LNCaP clone FGC (cell line): Measurements from ENCODE around the gene RNF166.

Experiments
- DNase-seq: peaks from one replicate; pipeline ENCODE4 v3.0.0-alpha.2; 2011; ENCODE audit warnings: low read depth
- H3K4me3 ChIP-seq: 2 replicates; pipeline ENCODE4 v1.5.1; 2011; ENCODE audit warnings: mild to moderate bottlenecking, low read depth, low read length, control low read depth
- CTCF ChIP-seq: IDR thresholded peaks from 2 replicates; pipeline ENCODE4 v1.5.1; 2012; ENCODE audit warnings: mild to moderate bottlenecking; ENCODE audit not compliant: control insufficient read depth, insufficient read depth; ENCODE audit errors: extremely low read depth

Gene RNF166

DNA sequence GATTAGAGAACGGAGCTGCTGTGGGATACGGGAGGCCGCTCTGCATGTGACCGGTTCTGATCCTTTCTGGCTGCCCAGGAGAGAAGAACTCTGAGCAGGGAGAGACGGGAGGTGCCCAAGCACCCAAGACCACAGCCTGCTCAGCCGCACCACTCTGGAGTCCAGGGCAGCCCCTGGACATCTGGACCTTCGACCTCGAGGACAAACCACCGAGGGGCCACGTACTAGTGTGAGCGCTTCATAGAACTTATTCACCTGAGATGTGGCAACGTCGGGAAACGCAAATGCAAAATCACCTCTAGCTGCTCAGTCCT, 5.9 kb downstream of the RNF166 start:
- TF ChIP-seq CTCF: no peak
- DNase-seq: no peak
- no peak overlapping the region for H3K4me3 ChIP-seq

- TF ChIP-seq CTCF: no peak
- no peak overlapping the region for H3K4me3 ChIP-seq
- DNase-seq: no peak
Measured at GRCh38 chr16:88699180-88699579, 7.0 kb downstream of the RNF166 start.

DNA sequence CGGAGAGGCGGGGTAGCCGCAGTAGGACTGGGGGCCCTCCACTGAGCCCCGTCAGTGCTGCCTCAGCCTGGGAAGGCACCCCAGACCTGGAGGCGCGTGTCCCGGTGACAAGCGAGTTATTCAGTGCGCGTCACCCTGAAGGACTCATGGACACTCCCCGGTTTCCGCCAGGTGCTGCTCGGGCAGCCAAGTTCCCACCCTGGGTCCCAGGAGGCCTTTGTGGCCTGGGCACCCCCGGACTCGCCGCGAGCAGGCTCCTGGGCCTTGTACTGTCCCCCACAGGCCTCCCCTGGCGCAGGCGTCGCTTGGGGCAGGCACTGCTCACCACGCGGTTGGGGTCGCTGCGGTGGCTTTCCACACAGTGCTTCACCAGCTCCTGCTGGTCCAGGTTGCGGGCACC, 7.6 kb downstream of the RNF166 start:
- no peak for TF ChIP-seq CTCF
- H3K4me3 ChIP-seq: no peak overlapping the region
- no peak for DNase-seq

DNA sequence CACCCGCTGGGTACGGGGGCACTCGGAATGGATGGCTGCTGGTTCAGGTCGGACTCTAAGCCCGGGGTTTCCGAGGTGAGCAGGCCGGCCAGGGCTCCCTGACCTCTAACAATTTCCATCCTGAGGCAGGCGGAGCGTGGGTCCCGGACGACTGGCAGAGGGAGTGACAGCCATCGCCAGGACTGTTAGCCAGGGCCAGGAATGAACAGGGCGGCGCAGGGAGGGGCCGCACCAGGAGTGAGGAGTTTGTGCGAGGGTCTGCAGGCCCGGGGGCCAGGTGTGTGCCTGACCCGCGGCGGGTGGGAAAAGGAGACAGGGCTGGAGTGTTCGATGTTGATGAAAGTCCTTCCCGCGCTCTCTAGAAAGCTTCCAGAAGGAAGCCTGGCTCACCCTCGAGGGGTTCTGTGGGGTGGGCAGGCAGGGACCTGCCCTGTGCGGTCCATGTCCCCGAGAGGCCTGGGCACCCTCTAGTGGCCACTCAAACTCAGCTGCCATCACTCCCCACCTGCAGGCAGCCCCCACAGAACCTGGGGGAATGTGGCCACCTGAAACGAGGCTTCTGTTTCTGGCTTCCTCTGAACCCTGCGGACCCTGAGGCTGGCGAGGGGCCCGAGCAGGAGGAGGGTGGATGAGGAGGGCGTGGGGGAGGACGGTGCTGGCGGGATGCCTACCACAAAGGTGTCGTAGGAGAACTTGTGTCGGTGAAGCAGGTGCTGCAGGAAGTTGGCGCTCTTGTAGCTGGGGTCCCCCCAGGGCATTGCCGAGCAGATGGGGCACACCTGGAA, 8.2 kb downstream of the RNF166 start:
- TF ChIP-seq CTCF: peak; percentile 38
- no peak overlapping the region for H3K4me3 ChIP-seq
- DNase-seq: no peak

DNA sequence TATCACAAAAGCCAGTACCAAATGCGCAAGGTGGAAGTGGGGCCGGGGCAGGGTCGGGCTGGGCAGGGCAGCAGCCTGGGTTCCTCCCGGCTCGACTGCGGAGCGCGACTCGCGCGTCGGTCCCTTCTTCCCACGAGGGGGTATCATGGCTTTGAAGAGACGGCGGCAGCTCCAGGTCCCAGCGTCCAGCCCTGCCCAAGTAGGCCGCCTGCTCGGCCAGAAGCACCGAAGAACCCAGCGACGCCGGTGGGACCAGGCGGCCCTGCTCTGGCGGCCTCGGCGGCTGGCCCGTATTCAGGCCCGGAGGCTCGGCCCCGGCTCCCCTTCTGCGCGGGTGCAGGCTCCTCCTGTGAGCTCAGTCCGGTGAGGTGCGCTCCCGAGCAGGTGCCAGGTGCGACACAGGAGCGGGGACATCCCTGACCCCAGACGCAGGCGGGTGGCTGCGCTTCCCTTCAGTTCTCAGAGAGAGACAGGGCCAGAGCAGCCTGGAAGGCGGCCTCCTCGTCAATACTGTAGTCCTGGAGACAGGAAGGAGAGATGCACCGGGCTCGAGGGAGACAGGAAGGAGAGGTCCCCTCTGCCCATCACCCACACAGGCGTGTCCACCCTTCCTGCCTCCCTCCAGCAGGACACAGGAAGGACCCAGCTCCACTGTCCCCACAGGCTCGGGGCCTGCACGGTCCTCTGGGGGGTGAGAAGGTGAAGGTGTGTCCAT, 8.9 kb downstream of the RNF166 start:
- TF ChIP-seq CTCF: no peak
- no peak overlapping the region for H3K4me3 ChIP-seq
- no peak for DNase-seq

DNA sequence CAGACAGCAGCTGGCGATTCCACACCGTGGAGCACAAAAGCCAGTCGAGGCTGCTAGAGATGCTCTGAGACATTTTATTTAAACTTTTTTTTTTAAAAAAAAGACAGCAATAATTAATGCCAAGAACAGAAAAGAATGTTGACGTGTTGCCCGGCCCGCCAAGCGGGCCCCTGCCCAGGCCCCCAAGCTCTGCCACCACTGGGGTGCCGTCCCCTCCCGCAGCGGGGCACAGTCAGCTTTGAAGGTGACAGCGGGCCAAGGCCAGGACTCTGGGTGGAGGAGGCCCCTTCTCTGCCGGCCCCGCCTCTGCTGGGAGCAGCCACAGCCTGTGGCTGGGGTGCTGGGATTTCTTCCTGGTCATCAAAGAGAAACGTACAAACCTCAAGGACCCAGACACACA, 9.8 kb downstream of the RNF166 start:
- no peak for TF ChIP-seq CTCF
- no peak for DNase-seq
- no peak overlapping the region for H3K4me3 ChIP-seq
